Testis (tissue), 3 donors: ENCODE measurements around the gene ZNF154. TPM values are rescaled to one million over a fixed set of nuclear protein-coding genes. Genes with fewer than 3 reads are reported as not detected.

ENCODE experiments used
- DNase-seq: peaks from one replicate; pipeline ENCODE4 v3.0.0-alpha.2; 2019
- H3K27ac ChIP-seq, 2 donors: fragments of 200-600 bp; sonication (generic); one replicate each; pipeline ENCODE4 v1.5.1; 2019
- H3K27me3 ChIP-seq: fragments of 200-600 bp; sonication (generic); one replicate; pipeline ENCODE4 v1.5.1; 2019
- H3K36me3 ChIP-seq: fragments of 200-600 bp; sonication (generic); one replicate; pipeline ENCODE4 v1.5.1; 2017; ENCODE audit warnings: low read depth; ENCODE audit errors: missing control alignments
- H3K4me1 ChIP-seq: fragments of 200-600 bp; sonication (generic); one replicate; pipeline ENCODE4 v1.5.1; 2019
- H3K4me3 ChIP-seq, 2 donors: fragments of 200-600 bp; sonication (generic); one replicate each; pipeline ENCODE4 v1.5.1; 2017 to 2019
- H3K9me3 ChIP-seq: fragments of 200-600 bp; sonication (generic); one replicate; pipeline ENCODE4 v1.5.1; 2017
- CTCF ChIP-seq, 3 experiments: fragments of 450-650 bp in 2 of 3; fragments of 200-600 bp in 1 of 3; sonication (generic) in 1 of 3; IDR thresholded peaks; one replicate each; pipeline ENCODE4 v1.5.1; 2016 to 2019; ENCODE audit warnings: antibody characterized with exemption in 3 of 3, mild to moderate bottlenecking in 2 of 3, moderate library complexity in 1 of 3
- POLR2A ChIP-seq: fragments of 450-650 bp; IDR thresholded peaks from one replicate; pipeline ENCODE4 v1.6.1; 2017; ENCODE audit warnings: antibody characterized with exemption, mild to moderate bottlenecking, moderate library complexity
- WGBS, 2 donors: methylation state at CpG; one replicate each; pipeline ENCODE4 v1.1.5; 2018; 5-methylcytosine and 5-hydroxymethylcytosine counted together
- intact Hi-C: fragments of 100-400 bp; cut with DNase I; formaldehyde crosslinking; loops from one replicate; pipeline ENCODE4 v1.15.1; 2023; ENCODE audit warnings: low total_unique reads
- polyA plus RNA-seq: library from polyadenylated mRNA; stranded (reverse); fragments of 350-450 nt; fragmentation: Illumina TruSeq; extraction: RNeasy Lipid Tissue Mini Kit (QIAGEN cat#74804); gene quantifications from one replicate; pipeline ENCODE4 v1.2.3, GENCODE V29; 2014; ENCODE audit warnings: low read depth, low replicate concordance; ENCODE audit not compliant: insufficient read depth
- total RNA-seq, 2 donors: library from RNA; depleted of rRNA; stranded (reverse); fragments of >200 nt; gene quantifications; one replicate each; pipeline ENCODE4 v1.2.3, GENCODE V29; 2016

ZNF154 gene
- total and polyA plus RNA-seq, 3 donors from 2014 or later: 1.1 to 6.8 (median 3.3) TPM

GRCh38 chr19:57648331-57649003 lies 60.5 kb downstream of the ZNF154 start:
- H3K27ac ChIP-seq: no peak overlapping the region
- 66 to 67% methylated on average over 6 of the region's 6 CpGs for WGBS, 2 donors
- DNase-seq: peak; percentile 55
- H3K27me3 ChIP-seq: no peaks in the 10 kb centered on the region
- no peaks in the 10 kb centered on the region for H3K4me1 ChIP-seq
- TF ChIP-seq POLR2A (no peak), CTCF (IDR thresholded peaks at IDR 0.05) (no peak)
- H3K36me3 ChIP-seq: no peaks in the 10 kb centered on the region
- no peak overlapping the region for H3K4me3 ChIP-seq
- no peaks in the 10 kb centered on the region for H3K9me3 ChIP-seq
- intact Hi-C loops: no loop called here

Other genes with a start within 250 kb of the ZNF154 start
- gene ZNF772, start 231.6 kb downstream of the ZNF154 start, total RNA-seq: 10 to 100 TPM; 39.8 to 57.3 TPM
- 7.6 TPM for gene ZNF772, start 231.6 kb downstream of the ZNF154 start, polyA plus RNA-seq
- gene ZNF419, start 221.5 kb downstream of the ZNF154 start, total RNA-seq: 10 to 100 TPM; 15.1 to 23.6 TPM
- gene ZNF419, start 221.5 kb downstream of the ZNF154 start, polyA plus RNA-seq: 10.1 TPM
- 10 to 100 TPM; 31.2 to 33.3 TPM for gene ZNF773, start 209.3 kb downstream of the ZNF154 start, total RNA-seq
- gene ZNF773, start 209.3 kb downstream of the ZNF154 start, polyA plus RNA-seq: 7.3 TPM
- gene ZNF549, start 181.8 kb downstream of the ZNF154 start, total RNA-seq: 10 to 100 TPM; 12.8 to 13.5 TPM
- gene ZNF549, start 181.8 kb downstream of the ZNF154 start, polyA plus RNA-seq: 6.9 TPM
- 10 to 100 TPM in 1 of 2 donors, 1 to 10 TPM in 1; 9.9 to 10.7 TPM for gene ZNF550, start 149.3 kb downstream of the ZNF154 start, total RNA-seq
- 5.7 TPM for gene ZNF550, start 149.3 kb downstream of the ZNF154 start, polyA plus RNA-seq
- gene ZNF416, start 130.3 kb downstream of the ZNF154 start, total RNA-seq: 10 to 100 TPM in 1 of 2 donors, 1 to 10 TPM in 1; 8.7 to 10.9 TPM
- 9.4 TPM for gene ZNF416, start 130.3 kb downstream of the ZNF154 start, polyA plus RNA-seq
- gene ZIK1, start 125.1 kb downstream of the ZNF154 start, total RNA-seq: 10 to 100 TPM; 15.1 to 21.7 TPM
- 8.9 TPM for gene ZIK1, start 125.1 kb downstream of the ZNF154 start, polyA plus RNA-seq
- 1 to 10 TPM; 4.6 to 9.8 TPM for gene ZNF530, start 109.3 kb downstream of the ZNF154 start, total RNA-seq
- 3.0 TPM for gene ZNF530, start 109.3 kb downstream of the ZNF154 start, polyA plus RNA-seq
- gene ZNF134, start 95.0 kb downstream of the ZNF154 start, total RNA-seq: 10 to 100 TPM; 37.6 to 41.7 TPM
- 11.2 TPM for gene ZNF134, start 95.0 kb downstream of the ZNF154 start, polyA plus RNA-seq
- gene ZNF211, start 76.0 kb downstream of the ZNF154 start, total RNA-seq: 10 to 100 TPM; 16.9 to 18.6 TPM
- gene ZNF211, start 76.0 kb downstream of the ZNF154 start, polyA plus RNA-seq: 11.1 TPM
- under 1 TPM; 0.12 to 0.24 TPM for gene ZSCAN4, start 40.3 kb downstream of the ZNF154 start, total RNA-seq
- gene ZSCAN4, start 40.3 kb downstream of the ZNF154 start, polyA plus RNA-seq: 0.26 TPM
- 10 to 100 TPM; 22.9 to 30.8 TPM for gene ZNF551, start 27.2 kb downstream of the ZNF154 start, total RNA-seq
- gene ZNF551, start 27.2 kb downstream of the ZNF154 start, polyA plus RNA-seq: 9.7 TPM
- gene ZNF671, start 18.4 kb upstream of the ZNF154 start, total RNA-seq: 10 to 100 TPM; 14.3 to 14.4 TPM
- 15.1 TPM for gene ZNF671, start 18.4 kb upstream of the ZNF154 start, polyA plus RNA-seq
- 10 to 100 TPM; 21.7 to 31.0 TPM for gene ZNF776, start 37.6 kb upstream of the ZNF154 start, total RNA-seq
- 11.8 TPM for gene ZNF776, start 37.6 kb upstream of the ZNF154 start, polyA plus RNA-seq
- 10 to 100 TPM; 20.3 to 28.3 TPM for gene ZNF586, start 60.5 kb upstream of the ZNF154 start, total RNA-seq
- 6.7 TPM for gene ZNF586, start 60.5 kb upstream of the ZNF154 start, polyA plus RNA-seq
- gene ZNF552, start 105.7 kb upstream of the ZNF154 start, total RNA-seq: 10 to 100 TPM in 1 of 2 donors, 1 to 10 TPM in 1; 9.5 to 11.4 TPM
- gene ZNF552, start 105.7 kb upstream of the ZNF154 start, polyA plus RNA-seq: 4.4 TPM
- gene ZNF587B, start 121.1 kb upstream of the ZNF154 start, total RNA-seq: 10 to 100 TPM; 38.7 to 41.2 TPM
- gene ZNF587B, start 121.1 kb upstream of the ZNF154 start, polyA plus RNA-seq: 11.8 TPM
- 10 to 100 TPM; 30.8 to 31.2 TPM for gene ZNF587, start 140.7 kb upstream of the ZNF154 start, total RNA-seq
- 21.4 TPM for gene ZNF587, start 140.7 kb upstream of the ZNF154 start, polyA plus RNA-seq
- gene ZNF814, start 179.8 kb upstream of the ZNF154 start, total RNA-seq: 10 to 100 TPM; 38.4 to 54.8 TPM
- 21.8 TPM for gene ZNF814, start 179.8 kb upstream of the ZNF154 start, polyA plus RNA-seq
- 10 to 100 TPM; 19.8 to 20.2 TPM for gene ZNF417, start 207.4 kb upstream of the ZNF154 start, total RNA-seq
- gene ZNF417, start 207.4 kb upstream of the ZNF154 start, polyA plus RNA-seq: 13.4 TPM
- 10 to 100 TPM; 16.6 to 22.0 TPM for gene ZNF418, start 226.2 kb upstream of the ZNF154 start, total RNA-seq
- gene ZNF418, start 226.2 kb upstream of the ZNF154 start, polyA plus RNA-seq: 10.4 TPM
- gene ZNF256, start 238.5 kb upstream of the ZNF154 start, total RNA-seq: 10 to 100 TPM; 13.3 to 15.7 TPM
- gene ZNF256, start 238.5 kb upstream of the ZNF154 start, polyA plus RNA-seq: 7.8 TPM